Kidney (tissue), 14 donors: Measurements from ENCODE around the gene SETX. TPM values are rescaled to one million over a fixed set of nuclear protein-coding genes. Genes with fewer than 3 reads are reported as not detected.

Source experiments
- DNase-seq, 5 donors: peaks; one replicate each; pipeline ENCODE4 v3.0.0-alpha.2; 2013 to 2020
- FAIRE-seq: peaks from 2 replicates; lab custom pipeline; 2012; peaks lifted over from hg19 to GRCh38; lab: Jason Lieb, UNC
- H3K27ac ChIP-seq, 2 donors: one replicate each; pipeline ENCODE4 v1.7.0; 2013; ENCODE audit warnings: low read depth in 2 of 2, low read length in 2 of 2, inconsistent platforms in 1 of 2
- H3K27me3 ChIP-seq: one replicate; pipeline ENCODE4 v1.7.1; 2013; ENCODE audit warnings: low read length, inconsistent platforms; ENCODE audit not compliant: control insufficient read depth, insufficient read depth
- H3K36me3 ChIP-seq, 3 donors: one replicate each; pipeline versions ENCODE4 v1.7.0 to v1.7.1; 2013; ENCODE audit warnings: low read length in 3 of 3, control low read depth in 1 of 3, inconsistent platforms in 1 of 3; ENCODE audit not compliant: insufficient read depth in 3 of 3, control insufficient read depth in 2 of 3
- H3K4me1 ChIP-seq, 3 donors: one replicate each; pipeline versions ENCODE4 v1.7.0 to v1.7.1; 2013; ENCODE audit warnings: low read length in 3 of 3, inconsistent platforms in 1 of 3, low read depth in 1 of 3; ENCODE audit not compliant: control insufficient read depth in 2 of 3, insufficient read depth in 2 of 3
- H3K4me3 ChIP-seq, 3 donors: one replicate each; pipeline versions ENCODE4 v1.7.0 to v1.8.1; 2013; ENCODE audit warnings: low read length in 3 of 3, control low read depth in 1 of 3, inconsistent platforms in 1 of 3
- H3K9ac ChIP-seq, 3 donors: one replicate each; pipeline versions ENCODE4 v1.7.0 to v1.7.1; 2013; ENCODE audit warnings: low read length in 3 of 3, control low read depth in 1 of 3, inconsistent platforms in 1 of 3
- H3K9me3 ChIP-seq, 3 donors: one replicate each; pipeline versions ENCODE4 v1.7.0 to v1.7.1; 2013; ENCODE audit warnings: low read length in 3 of 3, control low read depth in 1 of 3, inconsistent platforms in 1 of 3; ENCODE audit not compliant: control insufficient read depth in 2 of 3, insufficient read depth in 1 of 3
- CTCF ChIP-seq: IDR thresholded peaks from 3 replicates; pipeline ENCODE4 v1.5.1; 2012; ENCODE audit warnings: mild to moderate bottlenecking, moderate library complexity, borderline replicate concordance; ENCODE audit not compliant: insufficient read depth; ENCODE audit errors: extremely low read depth
- intact Hi-C: fragments of 100-400 bp; cut with DNase I; formaldehyde crosslinking; loops from one replicate; pipeline ENCODE4 v1.11.1; 2022
- polyA plus RNA-seq: library from polyadenylated mRNA; stranded (reverse); fragments of 350-450 nt; fragmentation: Illumina TruSeq; extraction: RNeasy Lipid Tissue Mini Kit (QIAGEN cat#74804); gene quantifications from one replicate; pipeline ENCODE4 v1.2.3, GENCODE V29; 2014; ENCODE audit warnings: low read depth, low replicate concordance; ENCODE audit not compliant: insufficient read depth
- total RNA-seq: library from RNA; stranded (reverse); fragmentation: NEBNext Ultra II Directional; extraction: Animal tissue kit (Norgen Biotek cat#: 25700); gene quantifications from one replicate; pipeline ENCODE4 v1.2.1, GENCODE V29; 2021
- donor health status: control.
- donor health status: control.
- donor health status: control.
- donor health status: control.
- donor health status: control.
- donor health status: DM: yes; HTN: yes; CAD: no.
- donor health status: Normal renal cell carcinoma (clear cell type).

SETX gene
- total and polyA plus RNA-seq, 2 donors from 2014 or later = 16.1 to 56.8 TPM

- Histone ChIP-seq H3K4me1 (no peaks in the 10 kb centered on the region), H3K27ac (no peak overlapping the region), H3K27me3 (no peaks in the 10 kb centered on the region), H3K36me3 (no peaks in the 10 kb centered on the region), H3K9ac (no peak overlapping the region), H3K4me3 (no peak overlapping the region), H3K9me3 (no peaks in the 10 kb centered on the region)
- TF ChIP-seq CTCF = no peak
- intact Hi-C loops = no loop called here
- DNase-seq (peak in 3 of 5 donors; percentile 13 to 40 (median 27)), FAIRE-seq (no peak)
These were observed 13.0 kb upstream of the SETX start for GRCh38 chr9:132367613-132368313.

GRCh38 chr9:132366481-132366880 lies 11.7 kb upstream of the SETX start:
- FAIRE-seq (no peak), DNase-seq (no peak)
- no peak for TF ChIP-seq CTCF
- Histone ChIP-seq H3K27me3 (no peaks in the 10 kb centered on the region), H3K4me1 (no peaks in the 10 kb centered on the region), H3K4me3 (no peak overlapping the region), H3K36me3 (no peaks in the 10 kb centered on the region), H3K9ac (no peak overlapping the region), H3K27ac (no peak overlapping the region), H3K9me3 (no peaks in the 10 kb centered on the region)
- intact Hi-C loops = no loop called here

GRCh38 chr9:132365986-132366385 lies 11.2 kb upstream of the SETX start:
- no peak overlapping the region for H3K27ac ChIP-seq
- DNase-seq = no peak
- no peak for FAIRE-seq
- H3K4me3 ChIP-seq = no peak overlapping the region
- H3K9ac ChIP-seq = no peak overlapping the region
- H3K27me3 ChIP-seq = no peaks in the 10 kb centered on the region
- no peaks in the 10 kb centered on the region for H3K36me3 ChIP-seq
- H3K4me1 ChIP-seq = no peaks in the 10 kb centered on the region
- TF ChIP-seq CTCF = no peak
- H3K9me3 ChIP-seq = no peaks in the 10 kb centered on the region
- intact Hi-C loops = no loop called here
